VCaP (cell line): ENCODE data around the gene TFDP1.

ENCODE experiments used
- H3K27ac ChIP-seq: fragments of 450-650 bp; 2 replicates; pipeline ENCODE4 v1.5.1; 2017
- TF ChIP-seq, protein P1 (sequence below): fragments of 450-650 bp; conservative IDR thresholded peaks from 2 replicates; pipeline ENCODE4 v1.5.1; 2017; ENCODE audit warnings: mild to moderate bottlenecking, moderate library complexity

The TFDP1 gene

DNA sequence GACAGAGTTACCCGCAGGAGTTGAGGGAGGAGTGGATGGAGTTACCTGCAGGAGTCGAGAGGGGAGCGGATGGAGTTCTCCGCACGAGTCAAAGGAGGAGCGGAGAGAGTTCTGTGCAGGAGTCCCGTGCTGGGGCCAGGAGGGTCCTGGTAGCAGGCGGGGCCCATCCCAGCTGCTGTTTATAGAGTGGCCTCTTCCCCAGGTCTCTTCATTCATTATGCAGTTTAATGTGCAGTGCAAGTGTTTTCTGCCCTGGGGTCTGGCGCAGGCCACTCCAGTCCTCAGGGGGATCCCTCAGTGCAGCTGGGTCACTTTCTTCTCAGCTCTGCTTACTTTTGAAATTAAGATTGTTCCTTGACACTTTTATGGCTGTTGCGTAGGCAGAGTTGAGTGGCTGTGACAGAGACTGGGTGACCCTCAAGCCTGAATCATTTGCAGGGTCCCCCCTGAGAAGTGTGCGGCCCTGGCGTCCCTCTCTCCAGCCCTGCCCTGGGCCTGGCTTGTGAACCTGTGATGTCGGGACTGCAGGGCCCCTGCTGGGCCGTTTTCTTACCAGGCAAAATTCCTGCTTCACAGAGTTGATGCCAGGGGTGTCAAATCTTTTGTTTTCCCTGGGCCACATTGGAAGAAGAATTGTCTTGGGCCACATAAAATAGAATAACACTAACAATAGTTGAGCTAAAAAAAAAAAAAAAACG is 17.9 kb downstream of the TFDP1 start:
- TF ChIP-seq, protein P1, sequence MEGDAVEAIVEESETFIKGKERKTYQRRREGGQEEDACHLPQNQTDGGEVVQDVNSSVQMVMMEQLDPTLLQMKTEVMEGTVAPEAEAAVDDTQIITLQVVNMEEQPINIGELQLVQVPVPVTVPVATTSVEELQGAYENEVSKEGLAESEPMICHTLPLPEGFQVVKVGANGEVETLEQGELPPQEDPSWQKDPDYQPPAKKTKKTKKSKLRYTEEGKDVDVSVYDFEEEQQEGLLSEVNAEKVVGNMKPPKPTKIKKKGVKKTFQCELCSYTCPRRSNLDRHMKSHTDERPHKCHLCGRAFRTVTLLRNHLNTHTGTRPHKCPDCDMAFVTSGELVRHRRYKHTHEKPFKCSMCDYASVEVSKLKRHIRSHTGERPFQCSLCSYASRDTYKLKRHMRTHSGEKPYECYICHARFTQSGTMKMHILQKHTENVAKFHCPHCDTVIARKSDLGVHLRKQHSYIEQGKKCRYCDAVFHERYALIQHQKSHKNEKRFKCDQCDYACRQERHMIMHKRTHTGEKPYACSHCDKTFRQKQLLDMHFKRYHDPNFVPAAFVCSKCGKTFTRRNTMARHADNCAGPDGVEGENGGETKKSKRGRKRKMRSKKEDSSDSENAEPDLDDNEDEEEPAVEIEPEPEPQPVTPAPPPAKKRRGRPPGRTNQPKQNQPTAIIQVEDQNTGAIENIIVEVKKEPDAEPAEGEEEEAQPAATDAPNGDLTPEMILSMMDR = no peak
- H3K27ac ChIP-seq = no peak overlapping the region

DNA sequence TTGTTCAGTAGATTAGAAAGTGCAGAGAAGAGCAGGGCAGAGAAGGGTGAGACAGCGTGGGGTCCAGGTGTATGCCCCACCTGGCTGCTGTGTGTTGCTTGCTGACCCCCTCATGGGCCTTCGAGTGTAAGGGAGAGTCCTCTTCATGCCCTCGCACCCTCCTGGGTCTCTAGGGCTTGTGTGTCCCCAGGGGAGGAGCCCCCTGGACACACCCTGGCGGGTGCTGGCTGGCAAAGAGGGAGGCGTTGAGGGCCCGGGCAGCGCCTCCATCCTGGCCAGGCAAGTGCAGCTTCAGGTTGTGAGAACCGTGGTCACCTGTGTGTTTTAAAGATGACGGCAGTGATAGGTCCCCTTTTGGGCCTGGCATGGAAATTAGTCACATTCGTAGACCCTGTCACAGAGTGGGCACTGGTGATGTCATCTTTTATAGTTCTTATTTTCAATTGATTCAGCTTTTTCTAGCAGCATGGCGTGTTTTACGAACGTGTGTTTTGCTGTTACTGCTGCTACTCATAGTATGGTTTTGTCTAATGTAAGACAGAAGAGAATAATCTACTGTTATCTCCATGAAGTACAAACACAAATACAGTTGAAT is 18.7 kb downstream of the TFDP1 start:
- TF ChIP-seq, protein P1 = no peak
- H3K27ac ChIP-seq = no peak overlapping the region

DNA sequence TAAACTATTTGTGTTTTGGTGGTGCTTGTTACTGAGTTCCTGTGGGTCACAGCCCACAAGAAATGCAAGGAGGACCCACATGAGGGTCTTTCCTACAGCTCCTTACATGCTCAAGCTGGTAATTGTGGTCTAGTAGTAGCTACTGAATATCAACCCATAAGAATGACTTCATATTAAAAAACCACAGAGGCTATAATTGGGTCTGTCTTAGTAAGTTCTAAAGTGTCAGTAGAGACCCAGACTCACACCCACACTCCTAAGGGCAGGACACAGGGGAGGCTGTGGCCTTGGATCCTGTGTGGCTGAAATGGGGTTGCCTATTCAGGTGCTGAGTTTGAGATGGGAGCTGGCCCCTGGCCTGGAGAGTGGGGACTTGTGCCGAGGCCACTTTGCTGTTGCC is 19.6 kb downstream of the TFDP1 start:
- TF ChIP-seq, protein P1 = no peak
- no peak overlapping the region for H3K27ac ChIP-seq

DNA sequence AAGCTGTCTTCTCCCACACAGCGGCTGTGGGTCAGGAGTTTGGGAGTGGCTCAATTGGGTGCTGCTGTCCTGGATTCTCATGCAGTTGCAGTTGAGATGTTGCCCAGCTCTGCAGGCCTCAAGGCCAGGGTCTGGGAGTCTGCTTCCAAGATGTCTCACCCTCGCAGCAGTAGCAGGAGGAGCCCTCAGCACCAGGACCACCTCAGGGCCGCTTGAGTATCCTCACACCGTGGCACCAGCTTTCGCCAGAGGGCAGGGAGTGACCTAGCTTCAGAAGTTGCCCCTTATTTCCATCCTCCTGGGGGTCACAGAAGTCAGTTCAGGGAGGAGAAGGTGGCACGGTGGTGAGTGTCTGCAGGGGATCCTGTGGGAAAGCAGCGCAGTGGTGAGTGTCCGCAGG is 20.9 kb downstream of the TFDP1 start:
- H3K27ac ChIP-seq = no peak overlapping the region
- TF ChIP-seq, protein P1 = no peak

DNA sequence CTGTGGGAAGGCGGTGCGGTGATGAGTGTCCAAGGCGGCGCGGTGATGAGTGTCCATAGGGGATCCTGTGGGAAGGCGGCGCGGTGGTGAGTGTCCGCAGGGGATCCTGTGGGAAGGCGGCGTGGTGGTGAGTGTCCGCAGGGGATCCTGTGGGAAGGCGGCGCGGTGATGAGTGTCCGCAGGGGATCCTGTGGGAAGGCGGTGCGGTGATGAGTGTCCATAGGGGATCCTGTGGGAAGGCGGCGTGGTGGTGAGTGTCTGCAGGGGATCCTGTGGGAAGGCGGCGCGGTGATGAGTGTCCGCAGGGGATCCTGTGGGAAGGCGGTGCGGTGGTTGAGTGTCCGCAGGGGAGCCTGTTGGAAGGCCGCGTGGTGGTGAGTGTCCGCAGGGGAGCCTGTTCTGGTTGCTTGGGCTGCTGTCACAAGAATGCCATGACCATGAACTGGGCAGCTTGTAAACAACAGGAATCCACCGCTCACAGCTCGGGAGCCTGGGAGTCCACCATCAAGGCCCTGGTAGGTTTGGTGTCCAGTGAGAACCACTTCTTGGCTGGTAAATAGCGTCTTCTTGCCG is 21.4 kb downstream of the TFDP1 start:
- no peak overlapping the region for H3K27ac ChIP-seq
- TF ChIP-seq, protein P1 = no peak

DNA sequence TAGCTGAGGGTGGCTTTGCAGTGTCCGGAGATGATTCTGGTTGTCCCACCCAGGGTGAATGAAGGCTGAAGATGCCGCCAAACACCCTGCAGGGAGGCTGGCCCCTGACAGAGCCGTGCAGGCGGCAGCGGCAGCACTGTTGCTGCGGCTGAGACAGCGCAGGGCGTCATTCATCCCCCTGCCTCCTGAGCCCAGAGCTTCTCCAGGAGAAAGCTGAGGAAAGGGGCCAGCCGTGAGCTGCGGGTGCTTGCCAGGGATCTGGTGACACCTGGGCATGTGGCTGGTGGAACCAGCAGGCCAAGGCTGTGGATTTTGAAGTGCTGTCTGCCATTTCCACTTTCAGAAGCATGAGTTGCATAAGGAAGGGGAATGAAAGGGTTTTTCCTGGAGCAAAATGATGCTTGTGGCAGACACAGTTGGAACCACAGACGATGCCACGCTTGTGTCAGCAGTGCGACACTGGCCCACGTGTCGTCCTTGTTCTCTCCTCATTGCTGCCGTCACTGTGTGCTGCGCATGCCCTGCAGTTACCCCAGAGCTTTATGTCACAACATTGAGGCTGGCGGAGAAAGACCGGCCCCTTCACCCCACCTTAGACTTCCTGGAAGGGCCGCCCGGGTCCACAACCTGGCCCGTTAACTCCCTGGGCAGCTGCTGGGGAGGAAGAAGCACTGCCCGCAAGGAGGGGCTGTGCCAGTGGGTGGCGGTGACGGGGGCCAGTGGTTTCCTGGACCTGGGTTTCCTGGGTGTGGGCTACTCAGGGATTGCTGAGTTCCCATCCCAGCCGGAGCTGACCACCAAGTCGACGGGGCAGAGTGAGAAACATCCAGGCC is 22.7 kb downstream of the TFDP1 start:
- no peak overlapping the region for H3K27ac ChIP-seq
- TF ChIP-seq, protein P1 = no peak
